Neural progenitor cell (in vitro differentiated cells): ENCODE data around the gene EHBP1. TPM values are rescaled to one million over a fixed set of nuclear protein-coding genes. Genes with fewer than 3 reads are reported as not detected.

Source experiments
- DNase-seq: peaks from one replicate; pipeline ENCODE4 v3.0.0-alpha.2; 2016; ENCODE audit warnings: low spot score
- H2AFZ ChIP-seq: fragments of 200-600 bp; sonication (generic); replicated peaks from 2 replicates; pipeline ENCODE4 v1.6.1; 2016; ENCODE audit warnings: antibody characterized with exemption
- H3F3A ChIP-seq: fragments of 200-600 bp; sonication (generic); 2 replicates; pipeline ENCODE4 v1.6.1; 2016; ENCODE audit warnings: antibody characterized with exemption, low read depth
- H3K27ac ChIP-seq: fragments of 200-600 bp; sonication (generic); 2 replicates; pipeline ENCODE4 v1.5.1; 2016; ENCODE audit warnings: mild to moderate bottlenecking
- H3K27me3 ChIP-seq: fragments of 200-600 bp; sonication (generic); 2 replicates; pipeline ENCODE4 v1.6.1; 2016; ENCODE audit warnings: mild to moderate bottlenecking, moderate library complexity
- H3K36me3 ChIP-seq: fragments of 200-600 bp; sonication (generic); 2 replicates; pipeline ENCODE4 v1.5.1; 2016
- H3K4me1 ChIP-seq: fragments of 200-600 bp; sonication (generic); 2 replicates; pipeline ENCODE4 v1.6.1; 2016; ENCODE audit warnings: mixed run types
- H3K4me2 ChIP-seq: fragments of 200-600 bp; sonication (generic); 2 replicates; pipeline ENCODE4 v1.6.1; 2016
- H3K4me3 ChIP-seq: fragments of 200-600 bp; sonication (generic); 2 replicates; pipeline ENCODE4 v1.5.1; 2016
- H3K79me2 ChIP-seq: fragments of 200-600 bp; sonication (generic); 2 replicates; pipeline ENCODE4 v1.6.1; 2016; ENCODE audit warnings: low read depth
- H3K9ac ChIP-seq: fragments of 200-600 bp; sonication (generic); 2 replicates; pipeline ENCODE4 v1.6.1; 2016
- H3K9me3 ChIP-seq: fragments of 200-600 bp; sonication (generic); 2 replicates; pipeline ENCODE4 v1.5.1; 2016; ENCODE audit warnings: low read depth
- H4K20me1 ChIP-seq: fragments of 200-600 bp; sonication (generic); 2 replicates; pipeline ENCODE4 v1.6.1; 2016; ENCODE audit warnings: low read depth
- H3K27ac Mint-ChIP-seq: 3 replicates; pipeline ENCODE4 v1.8.0; 2021; ENCODE audit warnings: mixed read lengths
- H3K27me3 Mint-ChIP-seq: 2 replicates; pipeline ENCODE4 v1.8.0; 2022; ENCODE audit warnings: low read depth, mild to moderate bottlenecking, inconsistent platforms, moderate library complexity, mixed read lengths; ENCODE audit not compliant: insufficient read depth
- H3K36me3 Mint-ChIP-seq: 3 replicates; pipeline ENCODE4 v1.8.0; 2021; ENCODE audit warnings: mixed read lengths
- H3K4me1 Mint-ChIP-seq: 3 replicates; pipeline ENCODE4 v1.8.0; 2021; ENCODE audit warnings: mixed read lengths
- H3K4me3 Mint-ChIP-seq: 3 replicates; pipeline ENCODE4 v1.8.0; 2021; ENCODE audit warnings: mild to moderate bottlenecking, moderate library complexity, mixed read lengths
- H3K9me3 Mint-ChIP-seq: 3 replicates; pipeline ENCODE4 v1.8.0; 2020; ENCODE audit warnings: mixed read lengths
- EZH2 ChIP-seq: fragments of 200-600 bp; sonication (generic); IDR thresholded peaks from 2 replicates; pipeline ENCODE4 v1.6.1; 2017; ENCODE audit warnings: antibody characterized with exemption, mild to moderate bottlenecking, moderate library complexity
- EZH2phosphoT487 ChIP-seq: fragments of 200-600 bp; sonication (generic); IDR thresholded peaks from 2 replicates; pipeline ENCODE4 v1.6.1; 2017; ENCODE audit warnings: antibody characterized with exemption
- total RNA-seq: library from RNA; depleted of rRNA; stranded (reverse); fragments of >200 nt; gene quantifications from 2 replicates; pipeline ENCODE4 v1.2.3, GENCODE V29; 2015; ENCODE audit warnings: low replicate concordance
- TF ChIP-seq, protein P1 (sequence below): fragments of 200-600 bp; sonication (generic); IDR thresholded peaks from 2 replicates; pipeline ENCODE4 v1.5.1; 2017; ENCODE audit warnings: antibody characterized with exemption, mild to moderate bottlenecking

EHBP1 gene
- total RNA-seq, 1 donor from 2014 or later: 65.8 TPM

GRCh38 chr2:63049211-63049969 lies 343.9 kb downstream of the EHBP1 start:
- Histone ChIP-seq H3K4me2 (peak overlapping the region; percentile 94), H3K79me2 (peaks cover 100% of the 10 kb centered on the region), H3K27ac (peak overlapping the region; percentile 92), H3K9ac (peak overlapping the region; percentile 49), H3F3A (peaks cover 59% of the 10 kb centered on the region), H2AFZ (no peak overlapping the region), H4K20me1 (peaks cover 43% of the 10 kb centered on the region), H3K27me3 (peaks cover 58% of the 10 kb centered on the region), H3K9me3 (no peaks in the 10 kb centered on the region), H3K4me3 (peak overlapping the region; percentile 93), H3K36me3 (no peaks in the 10 kb centered on the region), H3K4me1 (peaks cover 34% of the 10 kb centered on the region)
- peaks cover 30% of the 10 kb centered on the region for H3K4me1 Mint-ChIP-seq
- peaks cover 50% of the 10 kb centered on the region for H3K27me3 Mint-ChIP-seq
- DNase-seq: peak; percentile 86
- H3K27ac Mint-ChIP-seq: peak overlapping the region; percentile 99
- peaks cover 8% of the 10 kb centered on the region for H3K9me3 Mint-ChIP-seq
- peak overlapping the region; percentile 94 for H3K4me3 Mint-ChIP-seq
- TF ChIP-seq, protein P1, sequence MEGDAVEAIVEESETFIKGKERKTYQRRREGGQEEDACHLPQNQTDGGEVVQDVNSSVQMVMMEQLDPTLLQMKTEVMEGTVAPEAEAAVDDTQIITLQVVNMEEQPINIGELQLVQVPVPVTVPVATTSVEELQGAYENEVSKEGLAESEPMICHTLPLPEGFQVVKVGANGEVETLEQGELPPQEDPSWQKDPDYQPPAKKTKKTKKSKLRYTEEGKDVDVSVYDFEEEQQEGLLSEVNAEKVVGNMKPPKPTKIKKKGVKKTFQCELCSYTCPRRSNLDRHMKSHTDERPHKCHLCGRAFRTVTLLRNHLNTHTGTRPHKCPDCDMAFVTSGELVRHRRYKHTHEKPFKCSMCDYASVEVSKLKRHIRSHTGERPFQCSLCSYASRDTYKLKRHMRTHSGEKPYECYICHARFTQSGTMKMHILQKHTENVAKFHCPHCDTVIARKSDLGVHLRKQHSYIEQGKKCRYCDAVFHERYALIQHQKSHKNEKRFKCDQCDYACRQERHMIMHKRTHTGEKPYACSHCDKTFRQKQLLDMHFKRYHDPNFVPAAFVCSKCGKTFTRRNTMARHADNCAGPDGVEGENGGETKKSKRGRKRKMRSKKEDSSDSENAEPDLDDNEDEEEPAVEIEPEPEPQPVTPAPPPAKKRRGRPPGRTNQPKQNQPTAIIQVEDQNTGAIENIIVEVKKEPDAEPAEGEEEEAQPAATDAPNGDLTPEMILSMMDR: no peak
- TF ChIP-seq EZH2phosphoT487 (peak; percentile 32), EZH2 (peak; percentile 51)
- peaks cover 52% of the 10 kb centered on the region for H3K36me3 Mint-ChIP-seq

DNA sequence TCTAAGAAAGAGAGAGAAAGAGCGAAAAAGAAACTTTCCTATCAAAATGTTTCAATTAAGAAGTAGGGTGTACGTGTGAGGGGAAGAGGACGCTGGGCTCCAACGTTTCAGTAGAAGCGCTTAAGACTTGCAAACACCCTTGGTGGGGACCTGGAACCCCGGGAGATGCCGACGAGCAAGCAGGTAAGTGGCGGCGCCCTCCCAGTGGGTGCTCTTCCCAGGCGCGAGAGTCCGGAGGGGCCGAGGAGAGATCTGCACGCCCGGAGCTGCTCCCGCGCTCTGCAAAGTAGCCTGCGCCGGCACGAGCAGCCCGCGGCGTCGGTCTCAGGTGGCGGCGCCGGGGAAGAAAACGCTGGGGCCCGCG lies 344.4 kb downstream of the EHBP1 start:
- no peak overlapping the region for H2AFZ ChIP-seq
- peaks cover 63% of the 10 kb centered on the region for H3K27me3 ChIP-seq
- H3K9me3 ChIP-seq: no peaks in the 10 kb centered on the region
- H3K79me2 ChIP-seq: peaks cover 100% of the 10 kb centered on the region
- no peaks in the 10 kb centered on the region for H3K36me3 ChIP-seq
- peak overlapping the region; percentile 94 for H3K4me2 ChIP-seq
- peak overlapping the region; percentile 49 for H3K9ac ChIP-seq
- TF ChIP-seq, protein P1: no peak
- TF ChIP-seq EZH2phosphoT487: peak; percentile 23
- Mint-ChIP-seq H3K4me1 (peaks cover 30% of the 10 kb centered on the region), H3K36me3 (peaks cover 57% of the 10 kb centered on the region), H3K9me3 (peaks cover 13% of the 10 kb centered on the region), H3K27me3 (peaks cover 56% of the 10 kb centered on the region), H3K27ac (peak overlapping the region; percentile 99), H3K4me3 (peak overlapping the region; percentile 94)
- peak overlapping the region; percentile 92 for H3K27ac ChIP-seq
- no peak for DNase-seq
- peaks cover 48% of the 10 kb centered on the region for H4K20me1 ChIP-seq
- H3K4me1 ChIP-seq: peaks cover 34% of the 10 kb centered on the region
- peaks cover 59% of the 10 kb centered on the region for H3F3A ChIP-seq
- H3K4me3 ChIP-seq: peak overlapping the region; percentile 93

DNA sequence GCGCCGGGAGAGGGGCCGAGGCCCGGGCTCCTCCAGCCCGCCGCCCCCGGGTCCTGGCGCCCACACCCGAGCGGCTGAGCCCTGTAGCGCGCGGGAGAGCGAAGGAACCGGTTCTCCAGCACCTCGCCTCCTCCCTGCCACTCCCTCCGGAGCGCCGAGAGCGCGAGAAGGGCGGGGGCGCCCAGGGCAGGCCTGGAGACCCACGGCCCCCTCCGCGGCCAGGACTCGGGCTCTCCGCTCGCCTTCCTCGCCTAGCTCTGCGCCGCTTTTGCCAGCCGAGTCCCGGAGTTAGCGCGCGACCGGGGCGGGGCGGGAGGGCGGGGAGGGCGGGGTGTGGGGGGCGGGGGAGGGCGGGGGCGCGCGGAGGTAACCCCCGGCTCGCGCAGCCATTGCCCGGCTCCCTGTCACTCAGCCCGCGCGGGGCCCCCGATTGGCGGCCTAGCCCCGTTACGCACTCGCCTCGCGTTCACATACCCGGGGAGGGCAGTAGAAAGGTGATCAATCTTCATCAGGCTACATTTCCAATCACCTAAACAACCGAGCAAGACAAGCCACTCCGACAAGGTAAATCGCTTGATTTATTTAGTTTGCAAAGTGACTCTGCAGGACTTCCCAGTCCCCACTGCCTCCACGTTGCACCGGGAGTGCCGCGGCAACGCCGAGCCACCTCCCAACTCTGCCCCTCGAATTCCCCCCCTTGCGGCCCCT lies 345.0 kb downstream of the EHBP1 start, which contains the start of gene OTX1:
Gene OTX1 (plus strand): TSS at position 497 of the 708 bp plus-strand sequence. CDS start 2,161 bp downstream, outside the sequence.
- Mint-ChIP-seq H3K36me3 (peaks cover 55% of the 10 kb centered on the region), H3K27me3 (peaks cover 58% of the 10 kb centered on the region), H3K4me1 (peaks cover 26% of the 10 kb centered on the region), H3K9me3 (peaks cover 13% of the 10 kb centered on the region), H3K4me3 (peak within 1 kb of the TSS; percentile 98), H3K27ac (peak within 1 kb of the TSS; percentile 99)
- peak; percentile 94 for DNase-seq
- H3K36me3 ChIP-seq: no peaks in the 10 kb centered on the region
- H4K20me1 ChIP-seq: peaks cover 54% of the 10 kb centered on the region
- peak within 1 kb of the TSS; percentile 49 for H3K9ac ChIP-seq
- TF ChIP-seq, protein P1: no peak
- TF ChIP-seq EZH2phosphoT487 (no peak), EZH2 (no peak)
- peak within 1 kb of the TSS; percentile 94 for H3K4me2 ChIP-seq
- no peaks in the 10 kb centered on the region for H3K9me3 ChIP-seq
- peaks cover 100% of the 10 kb centered on the region for H3K79me2 ChIP-seq
- H3K27me3 ChIP-seq: peaks cover 65% of the 10 kb centered on the region
- no peak within 1 kb of the TSS for H2AFZ ChIP-seq
- H3F3A ChIP-seq: peaks cover 58% of the 10 kb centered on the region
- peaks cover 33% of the 10 kb centered on the region for H3K4me1 ChIP-seq
- peak within 1 kb of the TSS; percentile 93 for H3K4me3 ChIP-seq
- H3K27ac ChIP-seq: peak within 1 kb of the TSS; percentile 92
